Measurements from ENCODE around the gene LRP3.

GRCh38 chr19:33147538-33147937, 46.6 kb upstream of the LRP3 start:
- TF ChIP-seq, protein P1, sequence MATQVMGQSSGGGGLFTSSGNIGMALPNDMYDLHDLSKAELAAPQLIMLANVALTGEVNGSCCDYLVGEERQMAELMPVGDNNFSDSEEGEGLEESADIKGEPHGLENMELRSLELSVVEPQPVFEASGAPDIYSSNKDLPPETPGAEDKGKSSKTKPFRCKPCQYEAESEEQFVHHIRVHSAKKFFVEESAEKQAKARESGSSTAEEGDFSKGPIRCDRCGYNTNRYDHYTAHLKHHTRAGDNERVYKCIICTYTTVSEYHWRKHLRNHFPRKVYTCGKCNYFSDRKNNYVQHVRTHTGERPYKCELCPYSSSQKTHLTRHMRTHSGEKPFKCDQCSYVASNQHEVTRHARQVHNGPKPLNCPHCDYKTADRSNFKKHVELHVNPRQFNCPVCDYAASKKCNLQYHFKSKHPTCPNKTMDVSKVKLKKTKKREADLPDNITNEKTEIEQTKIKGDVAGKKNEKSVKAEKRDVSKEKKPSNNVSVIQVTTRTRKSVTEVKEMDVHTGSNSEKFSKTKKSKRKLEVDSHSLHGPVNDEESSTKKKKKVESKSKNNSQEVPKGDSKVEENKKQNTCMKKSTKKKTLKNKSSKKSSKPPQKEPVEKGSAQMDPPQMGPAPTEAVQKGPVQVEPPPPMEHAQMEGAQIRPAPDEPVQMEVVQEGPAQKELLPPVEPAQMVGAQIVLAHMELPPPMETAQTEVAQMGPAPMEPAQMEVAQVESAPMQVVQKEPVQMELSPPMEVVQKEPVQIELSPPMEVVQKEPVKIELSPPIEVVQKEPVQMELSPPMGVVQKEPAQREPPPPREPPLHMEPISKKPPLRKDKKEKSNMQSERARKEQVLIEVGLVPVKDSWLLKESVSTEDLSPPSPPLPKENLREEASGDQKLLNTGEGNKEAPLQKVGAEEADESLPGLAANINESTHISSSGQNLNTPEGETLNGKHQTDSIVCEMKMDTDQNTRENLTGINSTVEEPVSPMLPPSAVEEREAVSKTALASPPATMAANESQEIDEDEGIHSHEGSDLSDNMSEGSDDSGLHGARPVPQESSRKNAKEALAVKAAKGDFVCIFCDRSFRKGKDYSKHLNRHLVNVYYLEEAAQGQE (IDR thresholded peaks at IDR 0.05; ENCODE audit: insufficient replicate concordance, low read depth) = no peak
- no peak for TF ChIP-seq POLR2AphosphoS5 (IDR thresholded peaks at IDR 0.05; ENCODE audit: low read depth)
- TF ChIP-seq, protein P2, sequence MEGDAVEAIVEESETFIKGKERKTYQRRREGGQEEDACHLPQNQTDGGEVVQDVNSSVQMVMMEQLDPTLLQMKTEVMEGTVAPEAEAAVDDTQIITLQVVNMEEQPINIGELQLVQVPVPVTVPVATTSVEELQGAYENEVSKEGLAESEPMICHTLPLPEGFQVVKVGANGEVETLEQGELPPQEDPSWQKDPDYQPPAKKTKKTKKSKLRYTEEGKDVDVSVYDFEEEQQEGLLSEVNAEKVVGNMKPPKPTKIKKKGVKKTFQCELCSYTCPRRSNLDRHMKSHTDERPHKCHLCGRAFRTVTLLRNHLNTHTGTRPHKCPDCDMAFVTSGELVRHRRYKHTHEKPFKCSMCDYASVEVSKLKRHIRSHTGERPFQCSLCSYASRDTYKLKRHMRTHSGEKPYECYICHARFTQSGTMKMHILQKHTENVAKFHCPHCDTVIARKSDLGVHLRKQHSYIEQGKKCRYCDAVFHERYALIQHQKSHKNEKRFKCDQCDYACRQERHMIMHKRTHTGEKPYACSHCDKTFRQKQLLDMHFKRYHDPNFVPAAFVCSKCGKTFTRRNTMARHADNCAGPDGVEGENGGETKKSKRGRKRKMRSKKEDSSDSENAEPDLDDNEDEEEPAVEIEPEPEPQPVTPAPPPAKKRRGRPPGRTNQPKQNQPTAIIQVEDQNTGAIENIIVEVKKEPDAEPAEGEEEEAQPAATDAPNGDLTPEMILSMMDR (IDR thresholded peaks at IDR 0.05; ENCODE audit: insufficient read depth, low read length) = no peak

All from HL-60 (cell line).